Cerebellar cortex (tissue), 1 donor: ENCODE results near the gene EXOC1L.

ENCODE experiments used
- DNase-seq: peaks from one replicate; pipeline ENCODE4 v3.0.0-alpha.2; 2015; ENCODE audit warnings: low spot score

Gene EXOC1L

GRCh38 chr4:55884093-55884850 is 64.7 kb downstream of the EXOC1L start:
- DNase-seq: no peak

GRCh38 chr4:55884851-55885219 is 65.2 kb downstream of the EXOC1L start:
- DNase-seq: no peak
